Measurements from ENCODE around the gene RBMX. TPM values are rescaled to one million over a fixed set of nuclear protein-coding genes. Genes with fewer than 3 reads are reported as not detected.
"Not testable (repeated sequence)": the region's sequence is repeated elsewhere in the genome, so short reads cannot be mapped to it uniquely, and the experiment has no call there.

Gene RBMX
- total RNA-seq, 4 donors from 2014 or later, result 128 to 228 (median 143) TPM

- Histone ChIP-seq H3K36me3 (no peaks in the 10 kb centered on the region), H3K27me3 (no peaks in the 10 kb centered on the region), H3K27ac (peak overlapping the region; percentile 65 to 83 (median 78)), H3K4me3 (peak overlapping the region; percentile 42 to 83 (median 54)), H3K9me3 (no peaks in the 10 kb centered on the region), H3K4me1 (peaks cover 0 to 4% (median 0%) of the 10 kb centered on the region in 4 donors)
- no peak for TF ChIP-seq POLR2A (IDR thresholded peaks at IDR 0.05)
- TF ChIP-seq CTCF (IDR thresholded peaks at IDR 0.05), result no peak
- peak; percentile 68 to 86 (median 71) for DNase-seq
These were observed 29.4 kb upstream of the RBMX start for GRCh38 chrX:136909706-136910564.

- no peaks in the 10 kb centered on the region for H3K27me3 ChIP-seq
- no peaks in the 10 kb centered on the region for H3K36me3 ChIP-seq
- peak overlapping the region; percentile 42 to 83 (median 54) for H3K4me3 ChIP-seq
- H3K4me1 ChIP-seq, result peaks cover 0 to 4% (median 0%) of the 10 kb centered on the region in 4 donors
- no peaks in the 10 kb centered on the region for H3K9me3 ChIP-seq
- peak overlapping the region; percentile 65 to 83 (median 78) for H3K27ac ChIP-seq
- no peak for TF ChIP-seq POLR2A (IDR thresholded peaks at IDR 0.05)
- TF ChIP-seq CTCF (IDR thresholded peaks at IDR 0.05), result no peak
- DNase-seq, result peak; percentile 70 to 88 (median 84)
These were observed 28.7 kb upstream of the RBMX start for GRCh38 chrX:136909119-136909705.

- Histone ChIP-seq H3K27ac (no peak overlapping the region), H3K4me3 (no peak overlapping the region), H3K36me3 (no peaks in the 10 kb centered on the region), H3K9me3 (no peaks in the 10 kb centered on the region), H3K27me3 (no peaks in the 10 kb centered on the region), H3K4me1 (peaks cover 0 to 4% (median 0%) of the 10 kb centered on the region in 4 donors)
- DNase-seq, result no peak
- TF ChIP-seq CTCF (IDR thresholded peaks at IDR 0.05) (no peak), POLR2A (IDR thresholded peaks at IDR 0.05) (no peak)
These were observed 27.1 kb upstream of the RBMX start for GRCh38 chrX:136907621-136908020.

GRCh38 chrX:136906921-136907510, 26.5 kb upstream of the RBMX start:
- Histone ChIP-seq H3K27ac (no peak overlapping the region), H3K27me3 (no peaks in the 10 kb centered on the region), H3K9me3 (no peaks in the 10 kb centered on the region), H3K4me1 (peaks cover 0 to 4% (median 0%) of the 10 kb centered on the region in 4 donors), H3K36me3 (no peaks in the 10 kb centered on the region), H3K4me3 (no peak overlapping the region)
- DNase-seq, result no peak
- TF ChIP-seq POLR2A (IDR thresholded peaks at IDR 0.05) (no peak), CTCF (IDR thresholded peaks at IDR 0.05) (no peak)

- H3K36me3 ChIP-seq, H3K4me3 ChIP-seq, H3K27ac ChIP-seq, H3K4me1 ChIP-seq, H3K27me3 ChIP-seq, DNase-seq, H3K9me3 ChIP-seq: not testable (repeated sequence)
These were observed 23.5 kb upstream of the RBMX start for GRCh38 chrX:136904067-136904466.

- H3K9me3 ChIP-seq, H3K4me3 ChIP-seq, H3K36me3 ChIP-seq, H3K4me1 ChIP-seq, H3K27ac ChIP-seq, H3K27me3 ChIP-seq, DNase-seq: not testable (repeated sequence)
These were observed 19.5 kb upstream of the RBMX start for GRCh38 chrX:136900071-136900470.

Data from Peyer's patch (tissue), 4 donors.